ENCODE measurements around the gene PAX3.

- TF ChIP-seq CTCF (IDR thresholded peaks at IDR 0.05) = no peak
- no peak for TF ChIP-seq POLR2AphosphoS5 (IDR thresholded peaks at IDR 0.05)
- TF ChIP-seq POLR2A (IDR thresholded peaks at IDR 0.05) = no peak
Observed at GRCh38 chr2:222336931-222337330, 38.1 kb upstream of the PAX3 start.

Data from prostate gland (tissue), 2 donors.